ENCODE measurements around the gene TIMM50. TPM values are rescaled to one million over a fixed set of nuclear protein-coding genes. Genes with fewer than 3 reads are reported as not detected.

TIMM50 gene
- total and polyA plus RNA-seq, 2 of the 13 experiments (the other 11 are each of a cell fraction or from before 2014, with no cell fraction given): 91.1 to 92.5 TPM

DNA sequence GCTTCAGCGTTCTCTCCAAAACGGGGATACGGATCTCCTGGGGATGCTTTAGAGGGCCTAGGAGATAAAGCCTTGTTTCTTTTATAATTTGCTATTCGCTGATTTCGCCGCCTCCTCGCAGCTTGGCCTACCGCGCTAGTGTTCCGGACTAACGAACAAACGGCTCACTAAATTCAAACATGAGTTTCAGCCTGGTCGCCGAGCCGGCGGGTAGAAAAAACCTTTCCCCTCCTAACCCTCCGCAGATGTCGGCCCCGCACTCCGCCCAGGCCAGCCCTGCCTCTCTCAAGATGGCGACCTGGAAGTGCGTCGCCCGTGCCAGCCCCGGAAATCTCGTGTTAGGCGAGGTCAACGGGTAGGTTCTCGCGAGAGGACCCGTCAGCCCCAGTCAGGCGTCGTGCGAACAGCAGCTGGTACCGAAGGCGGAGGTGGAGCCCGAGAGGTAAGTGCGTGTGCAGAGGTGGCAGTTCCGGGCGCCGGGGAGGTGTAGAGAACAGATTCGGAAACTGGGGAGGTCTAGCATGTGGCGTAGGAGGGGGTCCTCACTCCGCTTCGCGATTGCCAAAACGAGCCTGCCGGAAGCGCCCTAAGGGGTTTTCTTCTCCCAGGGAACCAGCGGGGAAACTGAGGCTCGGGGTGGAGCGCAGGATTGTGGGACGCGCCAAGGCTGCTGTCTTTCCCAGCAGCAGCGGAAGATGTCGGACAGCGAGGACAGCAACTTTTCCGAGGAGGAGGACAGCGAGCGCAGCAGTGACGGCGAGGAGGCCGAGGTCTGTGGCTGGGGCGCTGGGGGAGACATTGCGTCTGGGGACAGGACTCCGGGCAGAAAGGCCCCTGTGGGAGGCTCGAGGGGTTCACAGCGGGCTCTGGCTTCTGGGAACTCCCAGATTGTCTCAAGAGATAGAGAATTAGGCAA, 35.2 kb upstream of the TIMM50 start, which contains the start of gene SUPT5H (continued):
- TF ChIP-seq, protein P1, sequence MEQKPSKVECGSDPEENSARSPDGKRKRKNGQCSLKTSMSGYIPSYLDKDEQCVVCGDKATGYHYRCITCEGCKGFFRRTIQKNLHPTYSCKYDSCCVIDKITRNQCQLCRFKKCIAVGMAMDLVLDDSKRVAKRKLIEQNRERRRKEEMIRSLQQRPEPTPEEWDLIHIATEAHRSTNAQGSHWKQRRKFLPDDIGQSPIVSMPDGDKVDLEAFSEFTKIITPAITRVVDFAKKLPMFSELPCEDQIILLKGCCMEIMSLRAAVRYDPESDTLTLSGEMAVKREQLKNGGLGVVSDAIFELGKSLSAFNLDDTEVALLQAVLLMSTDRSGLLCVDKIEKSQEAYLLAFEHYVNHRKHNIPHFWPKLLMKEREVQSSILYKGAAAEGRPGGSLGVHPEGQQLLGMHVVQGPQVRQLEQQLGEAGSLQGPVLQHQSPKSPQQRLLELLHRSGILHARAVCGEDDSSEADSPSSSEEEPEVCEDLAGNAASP (CRISPR knock-in tag; IDR thresholded peaks at IDR 0.05; ENCODE audit: borderline replicate concordance): peak; percentile 41; the same call in 1 of the 2 replicates

DNA sequence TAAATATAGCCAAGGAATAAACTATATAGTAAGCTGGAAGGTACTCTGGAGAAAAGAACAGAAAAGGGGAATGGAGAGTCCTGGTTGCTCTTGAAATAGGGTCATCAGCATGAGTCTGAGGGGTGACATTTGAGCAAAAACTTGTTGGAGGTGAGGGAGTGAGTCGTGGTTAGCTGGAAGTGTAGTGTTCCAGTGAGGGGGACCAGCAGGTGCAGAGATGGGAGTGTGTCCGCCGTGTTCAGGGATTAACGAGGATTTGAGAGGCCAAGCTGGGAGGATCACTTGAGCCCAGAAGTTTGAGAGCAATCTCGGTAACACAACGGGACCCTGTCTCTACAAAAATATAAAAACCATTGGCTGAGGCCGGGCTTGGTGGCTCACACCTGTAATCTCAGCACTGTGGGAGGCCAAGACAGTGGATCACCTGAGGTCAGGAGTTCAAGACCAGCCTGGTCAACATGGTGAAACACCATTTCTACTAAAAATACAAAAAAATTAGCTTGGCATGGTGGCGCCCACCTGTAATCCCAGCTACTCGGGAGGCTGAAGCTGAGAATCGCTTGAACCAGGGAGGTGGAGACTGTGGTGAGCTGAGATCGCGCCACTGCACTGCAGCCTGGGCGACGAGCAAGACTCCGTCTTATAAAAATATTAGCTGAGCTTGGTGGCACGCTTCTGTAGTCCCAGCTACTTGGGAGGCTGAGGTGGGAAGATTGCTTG, 34.1 kb upstream of the TIMM50 start:
- FAIRE-seq (no peak), DNase-seq (ENCODE audit: low spot score) (no peak), ATAC-seq (no peak)
- POLR2A ChIA-PET: interaction anchor here (1.2 to 2.8 kb wide), 5 partner anchors 11 to 86 kb away, joined by 3 to 25 read pairs (median 8); partner anchors contain the start of genes EID2B and RPS16
- peak overlapping the region; percentile 85 for H3K4me2 ChIP-seq (ENCODE audit: low read depth, low read length)
- CTCF ChIA-PET (ENCODE audit: low intra/inter-chr PET ratio, low total read pairs): no interaction called here
- H2AFZ ChIP-seq (ENCODE audit: low read length): no peak overlapping the region
- in situ Hi-C loops (cut with HindIII; ENCODE audit: extremely low pct_ligation_motif_present, low pct_unique_long_range_greater_than_20kb) (no loop called here), intact Hi-C loops (cut with micrococcal nuclease; ENCODE audit: unreplicated experiment) (no loop called here)
- H3K27ac ChIP-seq (ENCODE audit: extremely low read length, insufficient read depth, low read length): peak overlapping the region; percentile 91
- H3K27me3 ChIP-seq (ENCODE audit: control insufficient read depth in 1 of 2, insufficient read depth in 2 of 2, low read length in 2 of 2): peaks cover 0 to 3% of the 10 kb centered on the region in 2 experiments; a peak in 2 of 5 replicates
- peak; percentile 55; the same call in 1 of the 2 replicates for TF ChIP-seq ZNF460 (CRISPR knock-in tag; IDR thresholded peaks at IDR 0.05; ENCODE audit: borderline replicate concordance)
- TF ChIP-seq SALL1 (CRISPR knock-in tag; IDR thresholded peaks at IDR 0.05): 0 out of 2 replicates have a peak, but pooled peaks have one; percentile 12
- no peak for TF ChIP-seq ATF7 (IDR thresholded peaks at IDR 0.05)
- TF ChIP-seq ATF7 (CRISPR knock-in tag; IDR thresholded peaks at IDR 0.05): no peak
- H3K9me3 ChIP-seq (ENCODE audit: low read length): no peaks in the 10 kb centered on the region
- peaks cover 65% of the 10 kb centered on the region for H3K79me2 ChIP-seq (ENCODE audit: insufficient read depth, low read length)
- 76% methylated on average over 16 of the region's 16 CpGs for WGBS (ENCODE audit: low lambda C conversion rate)
- peaks cover 3 to 12% of the 10 kb centered on the region in 2 experiments; a peak in 4 of 5 replicates for H3K36me3 ChIP-seq (replicated peaks in 1 of 2; ENCODE audit: control insufficient read depth in 1 of 2, insufficient read depth in 2 of 2, low read length in 2 of 2)
- peaks cover 52% of the 10 kb centered on the region for H3K4me1 ChIP-seq (ENCODE audit: insufficient read depth, low read length)
- H3K9ac ChIP-seq (ENCODE audit: insufficient read depth, low read depth, low read length): peak overlapping the region; percentile 93
- H4K20me1 ChIP-seq (ENCODE audit: insufficient read depth, low read length): 0 out of 2 replicates have a peak, but pooled peaks cover 3% of the 10 kb centered on the region
- H3K4me3 ChIP-seq (replicated peaks in 1 of 3; ENCODE audit: insufficient read depth in 1 of 3, low read depth in 2 of 3, low read length in 3 of 3): peak overlapping the region; percentile 81 to 98 (median 94)
- BruUV-seq (replicated peaks): no TSS peak

Measured in HepG2 (cell line).